Central memory CD8-positive, alpha-beta T cell (primary cell): ENCODE results near the gene NFKBIL1.

ENCODE experiments used
- ATAC-seq: fragments of 150-1000 bp; cut with Tn5 transposase; replicated peaks from 2 replicates; pipeline ENCODE4 v1.10.0; 2022; ENCODE audit warnings: mild to moderate bottlenecking, moderate FRiP score, moderate number of reproducible peaks; ENCODE audit not compliant: poor library complexity, severe bottlenecking; ENCODE audit errors: extremely low read depth
- DNase-seq, 2 donors: peaks; one replicate each; pipeline ENCODE4 v3.0.0; 2021; ENCODE audit warnings: low spot score in 2 of 2
- H3K27ac Mint-ChIP-seq: one replicate; pipeline ENCODE4 v1.8.0; 2022; ENCODE audit warnings: low read depth, mild to moderate bottlenecking, moderate library complexity, mixed read lengths
- H3K27me3 Mint-ChIP-seq: one replicate; pipeline ENCODE4 v1.8.0; 2022; ENCODE audit warnings: mixed read lengths
- H3K36me3 Mint-ChIP-seq: one replicate; pipeline ENCODE4 v1.8.0; 2022; ENCODE audit warnings: mild to moderate bottlenecking, moderate library complexity, mixed read lengths; ENCODE audit not compliant: insufficient read depth
- H3K4me1 Mint-ChIP-seq: one replicate; pipeline ENCODE4 v1.8.0; 2022; ENCODE audit warnings: mixed read lengths
- H3K4me3 Mint-ChIP-seq: one replicate; pipeline ENCODE4 v1.8.0; 2022; ENCODE audit warnings: mild to moderate bottlenecking, moderate library complexity, mixed read lengths
- H3K9me3 Mint-ChIP-seq: one replicate; pipeline ENCODE4 v1.8.0; 2022; ENCODE audit warnings: mixed read lengths

NFKBIL1 gene

GRCh38 chr6:31529329-31530150 is 17.9 kb upstream of the NFKBIL1 start:
- H3K27me3 Mint-ChIP-seq: no peaks in the 10 kb centered on the region
- no peak for ATAC-seq
- H3K4me1 Mint-ChIP-seq: peaks cover 31% of the 10 kb centered on the region
- H3K36me3 Mint-ChIP-seq: peaks cover 46% of the 10 kb centered on the region
- no peaks in the 10 kb centered on the region for H3K9me3 Mint-ChIP-seq
- no peak overlapping the region for H3K4me3 Mint-ChIP-seq
- H3K27ac Mint-ChIP-seq: peak overlapping the region; percentile 65
- DNase-seq: no peak

GRCh38 chr6:31530659-31531058 is 16.7 kb upstream of the NFKBIL1 start:
- DNase-seq: no peak
- Mint-ChIP-seq H3K27ac (peak overlapping the region; percentile 65), H3K9me3 (no peaks in the 10 kb centered on the region), H3K4me3 (no peak overlapping the region), H3K36me3 (peaks cover 57% of the 10 kb centered on the region), H3K27me3 (no peaks in the 10 kb centered on the region), H3K4me1 (peaks cover 32% of the 10 kb centered on the region)
- no peak for ATAC-seq

- ATAC-seq (no peak), DNase-seq (no peak)
- Mint-ChIP-seq H3K36me3 (peaks cover 62% of the 10 kb centered on the region), H3K9me3 (no peaks in the 10 kb centered on the region), H3K4me1 (peaks cover 37% of the 10 kb centered on the region), H3K27ac (no peak overlapping the region), H3K27me3 (no peaks in the 10 kb centered on the region), H3K4me3 (no peak overlapping the region)
Measured at GRCh38 chr6:31531162-31531561, 16.2 kb upstream of the NFKBIL1 start.

GRCh38 chr6:31531771-31532643 is 15.4 kb upstream of the NFKBIL1 start:
- DNase-seq (no peak), ATAC-seq (no peak)
- Mint-ChIP-seq H3K27ac (no peak overlapping the region), H3K27me3 (no peaks in the 10 kb centered on the region), H3K4me3 (no peak overlapping the region), H3K36me3 (peaks cover 70% of the 10 kb centered on the region), H3K4me1 (peaks cover 42% of the 10 kb centered on the region), H3K9me3 (no peaks in the 10 kb centered on the region)

- ATAC-seq (no peak), DNase-seq (no peak)
- Mint-ChIP-seq H3K36me3 (peaks cover 78% of the 10 kb centered on the region), H3K4me1 (peaks cover 42% of the 10 kb centered on the region), H3K27ac (no peak overlapping the region), H3K9me3 (no peaks in the 10 kb centered on the region), H3K27me3 (no peaks in the 10 kb centered on the region), H3K4me3 (no peak overlapping the region)
Measured at GRCh38 chr6:31532644-31533454, 14.6 kb upstream of the NFKBIL1 start.

GRCh38 chr6:31533455-31533841 is 14.0 kb upstream of the NFKBIL1 start:
- Mint-ChIP-seq H3K9me3 (no peaks in the 10 kb centered on the region), H3K36me3 (peaks cover 84% of the 10 kb centered on the region), H3K4me3 (no peak overlapping the region), H3K27me3 (no peaks in the 10 kb centered on the region), H3K4me1 (peaks cover 44% of the 10 kb centered on the region), H3K27ac (no peak overlapping the region)
- DNase-seq (no peak), ATAC-seq (no peak)

- Mint-ChIP-seq H3K9me3 (no peaks in the 10 kb centered on the region), H3K4me3 (no peak overlapping the region), H3K4me1 (peaks cover 47% of the 10 kb centered on the region), H3K27me3 (no peaks in the 10 kb centered on the region), H3K27ac (peak overlapping the region; percentile 68), H3K36me3 (peaks cover 85% of the 10 kb centered on the region)
- ATAC-seq (no peak), DNase-seq (no peak)
Measured at GRCh38 chr6:31534011-31534410, 13.4 kb upstream of the NFKBIL1 start.

- Mint-ChIP-seq H3K36me3 (peaks cover 91% of the 10 kb centered on the region), H3K9me3 (no peaks in the 10 kb centered on the region), H3K4me1 (peaks cover 53% of the 10 kb centered on the region), H3K27me3 (no peaks in the 10 kb centered on the region), H3K27ac (peak overlapping the region; percentile 68), H3K4me3 (no peak overlapping the region)
- no peak for ATAC-seq
- no peak for DNase-seq
Measured at GRCh38 chr6:31534521-31535040, 12.8 kb upstream of the NFKBIL1 start.

- Mint-ChIP-seq H3K4me1 (peaks cover 58% of the 10 kb centered on the region), H3K4me3 (no peak overlapping the region), H3K27me3 (no peaks in the 10 kb centered on the region), H3K27ac (no peak overlapping the region), H3K9me3 (no peaks in the 10 kb centered on the region), H3K36me3 (peaks cover 91% of the 10 kb centered on the region)
- DNase-seq (no peak), ATAC-seq (no peak)
Measured at GRCh38 chr6:31535538-31536324, 11.7 kb upstream of the NFKBIL1 start.

GRCh38 chr6:31538805-31539400 is 8.5 kb upstream of the NFKBIL1 start:
- no peak for ATAC-seq
- H3K4me1 Mint-ChIP-seq: peaks cover 53% of the 10 kb centered on the region
- peaks cover 79% of the 10 kb centered on the region for H3K36me3 Mint-ChIP-seq

GRCh38 chr6:31540640-31541039 is 6.8 kb upstream of the NFKBIL1 start:
- ATAC-seq: no peak
- DNase-seq: no peak
- peaks cover 61% of the 10 kb centered on the region for H3K36me3 Mint-ChIP-seq

More at GRCh38 chr6:31538805-31539400, 8.5 kb upstream of the NFKBIL1 start:
- H3K4me3 Mint-ChIP-seq: peak overlapping the region; percentile 98
- H3K9me3 Mint-ChIP-seq: no peaks in the 10 kb centered on the region
- no peaks in the 10 kb centered on the region for H3K27me3 Mint-ChIP-seq
- H3K27ac Mint-ChIP-seq: peak overlapping the region; percentile 99
- no peak for DNase-seq

More at GRCh38 chr6:31540640-31541039, 6.8 kb upstream of the NFKBIL1 start:
- H3K27ac Mint-ChIP-seq: peak overlapping the region; percentile 99
- peaks cover 52% of the 10 kb centered on the region for H3K4me1 Mint-ChIP-seq
- no peaks in the 10 kb centered on the region for H3K9me3 Mint-ChIP-seq
- no peaks in the 10 kb centered on the region for H3K27me3 Mint-ChIP-seq
- H3K4me3 Mint-ChIP-seq: peak overlapping the region; percentile 98
